ENCODE measurements around the gene ZNRD2.

ZNRD2 gene

DNA sequence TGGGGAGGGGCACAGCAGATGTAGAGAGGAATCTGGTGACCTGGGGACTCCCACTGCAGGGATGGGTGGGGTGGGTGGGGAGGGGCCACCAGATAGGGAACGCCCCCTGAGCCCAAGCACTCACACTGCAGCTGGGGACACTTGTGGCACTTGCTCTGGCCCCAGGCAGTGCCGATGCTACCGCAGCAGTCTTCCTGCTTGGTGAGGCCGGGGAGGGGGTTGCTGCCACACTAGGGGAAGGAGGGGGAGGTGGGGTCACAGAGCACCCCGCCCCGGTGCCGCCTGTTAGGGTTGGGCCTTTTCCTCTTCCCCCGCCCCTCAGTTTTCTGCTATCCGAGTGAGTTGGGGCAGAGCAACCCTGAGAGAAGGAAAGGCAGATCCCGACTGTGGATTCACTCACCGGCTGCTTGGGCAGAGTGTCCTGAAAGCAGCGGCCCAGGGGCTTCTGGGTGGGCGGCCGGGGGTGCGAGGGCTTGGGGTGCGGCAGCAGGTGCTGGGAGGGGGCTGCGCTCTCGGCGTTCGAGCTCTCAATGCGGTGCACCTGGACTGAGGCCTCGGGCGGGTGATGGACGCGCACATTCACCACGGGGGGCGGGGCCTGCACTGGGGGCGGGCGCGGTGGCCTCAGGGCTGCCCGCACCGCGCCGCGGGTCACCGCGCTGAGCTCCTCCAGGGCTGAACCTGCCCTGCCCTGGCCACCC lies 16.8 kb upstream of the ZNRD2 start:
- ATAC-seq = no peak
- TF ChIP-seq, protein P1, sequence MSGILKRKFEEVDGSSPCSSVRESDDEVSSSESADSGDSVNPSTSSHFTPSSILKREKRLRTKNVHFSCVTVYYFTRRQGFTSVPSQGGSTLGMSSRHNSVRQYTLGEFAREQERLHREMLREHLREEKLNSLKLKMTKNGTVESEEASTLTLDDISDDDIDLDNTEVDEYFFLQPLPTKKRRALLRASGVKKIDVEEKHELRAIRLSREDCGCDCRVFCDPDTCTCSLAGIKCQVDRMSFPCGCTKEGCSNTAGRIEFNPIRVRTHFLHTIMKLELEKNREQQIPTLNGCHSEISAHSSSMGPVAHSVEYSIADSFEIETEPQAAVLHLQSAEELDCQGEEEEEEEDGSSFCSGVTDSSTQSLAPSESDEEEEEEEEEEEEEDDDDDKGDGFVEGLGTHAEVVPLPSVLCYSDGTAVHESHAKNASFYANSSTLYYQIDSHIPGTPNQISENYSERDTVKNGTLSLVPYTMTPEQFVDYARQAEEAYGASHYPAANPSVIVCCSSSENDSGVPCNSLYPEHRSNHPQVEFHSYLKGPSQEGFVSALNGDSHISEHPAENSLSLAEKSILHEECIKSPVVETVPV (CRISPR knock-in tag; IDR thresholded peaks at IDR 0.05) = no peak
- TF ChIP-seq TCF4 (CRISPR knock-in tag; IDR thresholded peaks at IDR 0.05; ENCODE audit: borderline replicate concordance) (no peak), TOX (CRISPR knock-in tag; IDR thresholded peaks at IDR 0.05; ENCODE audit: borderline replicate concordance) (no peak), CSDC2 (CRISPR knock-in tag; IDR thresholded peaks at IDR 0.05) (no peak), ZC3H10 (CRISPR knock-in tag; IDR thresholded peaks at IDR 0.05) (no peak), ZFP30 (CRISPR knock-in tag; IDR thresholded peaks at IDR 0.05) (no peak), ISL1 (CRISPR knock-in tag; IDR thresholded peaks at IDR 0.05) (no peak), GLIS3 (CRISPR knock-in tag; IDR thresholded peaks at IDR 0.05) (no peak), ARNTL (CRISPR knock-in tag; IDR thresholded peaks at IDR 0.05; ENCODE audit: borderline replicate concordance, low read depth) (no peak), OSR1 (CRISPR knock-in tag; IDR thresholded peaks at IDR 0.05) (no peak), ZFP3 (CRISPR knock-in tag; IDR thresholded peaks at IDR 0.05) (no peak), SNAI2 (CRISPR knock-in tag; IDR thresholded peaks at IDR 0.05) (no peak)
- TF ChIP-seq, protein P2, sequence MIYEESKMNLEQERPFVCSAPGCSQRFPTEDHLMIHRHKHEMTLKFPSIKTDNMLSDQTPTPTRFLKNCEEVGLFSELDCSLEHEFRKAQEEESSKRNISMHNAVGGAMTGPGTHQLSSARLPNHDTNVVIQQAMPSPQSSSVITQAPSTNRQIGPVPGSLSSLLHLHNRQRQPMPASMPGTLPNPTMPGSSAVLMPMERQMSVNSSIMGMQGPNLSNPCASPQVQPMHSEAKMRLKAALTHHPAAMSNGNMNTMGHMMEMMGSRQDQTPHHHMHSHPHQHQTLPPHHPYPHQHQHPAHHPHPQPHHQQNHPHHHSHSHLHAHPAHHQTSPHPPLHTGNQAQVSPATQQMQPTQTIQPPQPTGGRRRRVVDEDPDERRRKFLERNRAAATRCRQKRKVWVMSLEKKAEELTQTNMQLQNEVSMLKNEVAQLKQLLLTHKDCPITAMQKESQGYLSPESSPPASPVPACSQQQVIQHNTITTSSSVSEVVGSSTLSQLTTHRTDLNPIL (CRISPR knock-in tag; IDR thresholded peaks at IDR 0.05; ENCODE audit: low read depth) = no peak
- TF ChIP-seq, protein P3, sequence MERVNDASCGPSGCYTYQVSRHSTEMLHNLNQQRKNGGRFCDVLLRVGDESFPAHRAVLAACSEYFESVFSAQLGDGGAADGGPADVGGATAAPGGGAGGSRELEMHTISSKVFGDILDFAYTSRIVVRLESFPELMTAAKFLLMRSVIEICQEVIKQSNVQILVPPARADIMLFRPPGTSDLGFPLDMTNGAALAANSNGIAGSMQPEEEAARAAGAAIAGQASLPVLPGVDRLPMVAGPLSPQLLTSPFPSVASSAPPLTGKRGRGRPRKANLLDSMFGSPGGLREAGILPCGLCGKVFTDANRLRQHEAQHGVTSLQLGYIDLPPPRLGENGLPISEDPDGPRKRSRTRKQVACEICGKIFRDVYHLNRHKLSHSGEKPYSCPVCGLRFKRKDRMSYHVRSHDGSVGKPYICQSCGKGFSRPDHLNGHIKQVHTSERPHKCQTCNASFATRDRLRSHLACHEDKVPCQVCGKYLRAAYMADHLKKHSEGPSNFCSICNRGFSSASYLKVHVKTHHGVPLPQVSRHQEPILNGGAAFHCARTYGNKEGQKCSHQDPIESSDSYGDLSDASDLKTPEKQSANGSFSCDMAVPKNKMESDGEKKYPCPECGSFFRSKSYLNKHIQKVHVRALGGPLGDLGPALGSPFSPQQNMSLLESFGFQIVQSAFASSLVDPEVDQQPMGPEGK (CRISPR knock-in tag; IDR thresholded peaks at IDR 0.05; ENCODE audit: borderline replicate concordance) = no peak
- TF ChIP-seq, protein P4, sequence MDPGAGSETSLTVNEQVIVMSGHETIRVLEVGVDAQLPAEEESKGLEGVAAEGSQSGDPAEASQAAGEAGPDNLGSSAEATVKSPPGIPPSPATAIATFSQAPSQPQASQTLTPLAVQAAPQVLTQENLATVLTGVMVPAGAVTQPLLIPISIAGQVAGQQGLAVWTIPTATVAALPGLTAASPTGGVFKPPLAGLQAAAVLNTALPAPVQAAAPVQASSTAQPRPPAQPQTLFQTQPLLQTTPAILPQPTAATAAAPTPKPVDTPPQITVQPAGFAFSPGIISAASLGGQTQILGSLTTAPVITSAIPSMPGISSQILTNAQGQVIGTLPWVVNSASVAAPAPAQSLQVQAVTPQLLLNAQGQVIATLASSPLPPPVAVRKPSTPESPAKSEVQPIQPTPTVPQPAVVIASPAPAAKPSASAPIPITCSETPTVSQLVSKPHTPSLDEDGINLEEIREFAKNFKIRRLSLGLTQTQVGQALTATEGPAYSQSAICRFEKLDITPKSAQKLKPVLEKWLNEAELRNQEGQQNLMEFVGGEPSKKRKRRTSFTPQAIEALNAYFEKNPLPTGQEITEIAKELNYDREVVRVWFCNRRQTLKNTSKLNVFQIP (CRISPR knock-in tag; IDR thresholded peaks at IDR 0.05; ENCODE audit: borderline replicate concordance, low read depth) = no peak
- TF ChIP-seq, protein P5, sequence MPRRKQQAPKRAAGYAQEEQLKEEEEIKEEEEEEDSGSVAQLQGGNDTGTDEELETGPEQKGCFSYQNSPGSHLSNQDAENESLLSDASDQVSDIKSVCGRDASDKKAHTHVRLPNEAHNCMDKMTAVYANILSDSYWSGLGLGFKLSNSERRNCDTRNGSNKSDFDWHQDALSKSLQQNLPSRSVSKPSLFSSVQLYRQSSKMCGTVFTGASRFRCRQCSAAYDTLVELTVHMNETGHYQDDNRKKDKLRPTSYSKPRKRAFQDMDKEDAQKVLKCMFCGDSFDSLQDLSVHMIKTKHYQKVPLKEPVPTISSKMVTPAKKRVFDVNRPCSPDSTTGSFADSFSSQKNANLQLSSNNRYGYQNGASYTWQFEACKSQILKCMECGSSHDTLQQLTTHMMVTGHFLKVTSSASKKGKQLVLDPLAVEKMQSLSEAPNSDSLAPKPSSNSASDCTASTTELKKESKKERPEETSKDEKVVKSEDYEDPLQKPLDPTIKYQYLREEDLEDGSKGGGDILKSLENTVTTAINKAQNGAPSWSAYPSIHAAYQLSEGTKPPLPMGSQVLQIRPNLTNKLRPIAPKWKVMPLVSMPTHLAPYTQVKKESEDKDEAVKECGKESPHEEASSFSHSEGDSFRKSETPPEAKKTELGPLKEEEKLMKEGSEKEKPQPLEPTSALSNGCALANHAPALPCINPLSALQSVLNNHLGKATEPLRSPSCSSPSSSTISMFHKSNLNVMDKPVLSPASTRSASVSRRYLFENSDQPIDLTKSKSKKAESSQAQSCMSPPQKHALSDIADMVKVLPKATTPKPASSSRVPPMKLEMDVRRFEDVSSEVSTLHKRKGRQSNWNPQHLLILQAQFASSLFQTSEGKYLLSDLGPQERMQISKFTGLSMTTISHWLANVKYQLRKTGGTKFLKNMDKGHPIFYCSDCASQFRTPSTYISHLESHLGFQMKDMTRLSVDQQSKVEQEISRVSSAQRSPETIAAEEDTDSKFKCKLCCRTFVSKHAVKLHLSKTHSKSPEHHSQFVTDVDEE (CRISPR knock-in tag; IDR thresholded peaks at IDR 0.05) = no peak

DNA sequence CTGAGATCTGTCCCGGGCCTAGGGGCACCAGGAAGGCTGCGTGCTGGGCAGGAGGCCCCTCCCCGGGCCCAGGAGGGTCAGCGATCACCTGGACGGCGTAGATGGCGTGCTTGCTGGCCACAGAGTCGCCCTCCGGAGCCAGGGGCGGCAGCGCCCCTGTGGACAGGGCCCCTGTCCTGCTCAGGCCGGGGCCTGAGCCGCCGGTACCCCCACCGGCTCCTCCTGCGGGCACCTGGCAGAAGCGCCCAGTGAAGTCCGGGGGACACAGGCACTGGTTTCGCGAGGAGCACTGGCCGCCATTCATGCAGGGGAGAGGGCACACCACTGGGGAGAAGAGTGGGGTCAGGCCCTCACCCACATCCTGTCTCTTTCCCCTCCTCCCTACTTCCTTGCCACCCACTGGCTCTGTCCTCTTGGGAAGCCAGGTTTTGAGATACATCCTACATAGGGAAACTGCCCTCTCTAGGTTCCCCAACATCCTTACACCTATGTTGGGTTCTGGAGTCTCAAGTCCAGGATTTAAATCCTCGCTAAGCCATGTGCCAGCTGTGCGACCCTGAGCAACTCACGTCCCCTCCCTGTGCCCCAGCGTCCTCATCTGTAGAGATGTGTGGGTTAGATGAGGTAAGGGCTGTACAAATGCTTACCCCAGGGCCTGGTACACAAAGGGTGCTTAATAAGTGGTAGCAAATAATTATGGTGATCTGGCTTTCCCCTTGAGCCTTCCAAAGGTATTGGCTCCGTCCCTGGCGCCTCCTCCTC lies 16.0 kb upstream of the ZNRD2 start:
- TF ChIP-seq, protein P2 (CRISPR knock-in tag; IDR thresholded peaks at IDR 0.05; ENCODE audit: low read depth) = no peak
- TF ChIP-seq OSR1 (CRISPR knock-in tag; IDR thresholded peaks at IDR 0.05) = no peak
- TF ChIP-seq ZC3H10 (CRISPR knock-in tag; IDR thresholded peaks at IDR 0.05) = no peak
- no peak for TF ChIP-seq BACH2 (CRISPR knock-in tag; IDR thresholded peaks at IDR 0.05; ENCODE audit: borderline replicate concordance)
- TF ChIP-seq SNAI2 (CRISPR knock-in tag; IDR thresholded peaks at IDR 0.05) = no peak
- no peak for TF ChIP-seq ZFP3 (CRISPR knock-in tag; IDR thresholded peaks at IDR 0.05)
- TF ChIP-seq ZNF8 (CRISPR knock-in tag; IDR thresholded peaks at IDR 0.05) = no peak
- TF ChIP-seq, protein P4 (CRISPR knock-in tag; IDR thresholded peaks at IDR 0.05; ENCODE audit: borderline replicate concordance, low read depth) = no peak
- no peak for TF ChIP-seq ZNF70 (CRISPR knock-in tag; IDR thresholded peaks at IDR 0.05)
- TF ChIP-seq GLIS3 (CRISPR knock-in tag; IDR thresholded peaks at IDR 0.05) = no peak
- no peak for TF ChIP-seq RARB (CRISPR knock-in tag; IDR thresholded peaks at IDR 0.05)
- no peak for ATAC-seq
